Hematopoietic multipotent progenitor cell treated with erythropoietin and hydrocortisone succinate and interleukin-3 and kit ligand, for 4 days (in vitro differentiated cells): Measurements from ENCODE around the gene PDIA2.
"Not testable (repeated sequence)": the region's sequence is repeated elsewhere in the genome, so short reads cannot be mapped to it uniquely, and the experiment has no call there.

Source experiments
- DNase-seq: peaks from one replicate; pipeline ENCODE4 v3.0.0-alpha.2; 2015

The PDIA2 gene

GRCh38 chr16:303760-304505 lies 21.0 kb downstream of the PDIA2 start:
- DNase-seq, result peak; percentile 81

- no peak for DNase-seq
Measured at GRCh38 chr16:305916-306626, 23.1 kb downstream of the PDIA2 start.

- DNase-seq, result no peak
Measured at GRCh38 chr16:306911-307370, 24.0 kb downstream of the PDIA2 start.

- DNase-seq, result peak; percentile 39
Measured at GRCh38 chr16:307691-308312, 24.8 kb downstream of the PDIA2 start.

GRCh38 chr16:309476-309875 lies 26.5 kb downstream of the PDIA2 start:
- DNase-seq, result peak; percentile 56

GRCh38 chr16:311725-312124 lies 28.8 kb downstream of the PDIA2 start:
- no peak for DNase-seq

GRCh38 chr16:314351-314750 lies 31.4 kb downstream of the PDIA2 start:
- no peak for DNase-seq

- DNase-seq, result no peak
Measured at GRCh38 chr16:314795-315299, 31.9 kb downstream of the PDIA2 start.

- DNase-seq, result no peak
Measured at GRCh38 chr16:316741-317464, 33.9 kb downstream of the PDIA2 start.

- no peak for DNase-seq
Measured at GRCh38 chr16:317583-317982, 34.6 kb downstream of the PDIA2 start.

- DNase-seq, result peak; percentile 42
Measured at GRCh38 chr16:318628-319027, 35.7 kb downstream of the PDIA2 start.

- DNase-seq, result no peak
Measured at GRCh38 chr16:320206-320605, 37.2 kb downstream of the PDIA2 start.

GRCh38 chr16:321532-321931 lies 38.6 kb downstream of the PDIA2 start:
- no peak for DNase-seq

GRCh38 chr16:322476-323143 lies 39.6 kb downstream of the PDIA2 start:
- no peak for DNase-seq

- no peak for DNase-seq
Measured at GRCh38 chr16:324201-324450, 41.2 kb downstream of the PDIA2 start.

GRCh38 chr16:324451-325334 lies 41.7 kb downstream of the PDIA2 start:
- peak; percentile 94 for DNase-seq

GRCh38 chr16:325375-326145 lies 42.6 kb downstream of the PDIA2 start:
- DNase-seq, result peak; percentile 31

GRCh38 chr16:330741-331140 lies 47.8 kb downstream of the PDIA2 start:
- no peak for DNase-seq

GRCh38 chr16:331181-331814 lies 48.3 kb downstream of the PDIA2 start:
- not testable (repeated sequence) for DNase-seq

GRCh38 chr16:333406-334094 lies 50.6 kb downstream of the PDIA2 start:
- DNase-seq, result no peak
